ENCODE results near the gene MOGAT3.

MOGAT3 gene

DNA sequence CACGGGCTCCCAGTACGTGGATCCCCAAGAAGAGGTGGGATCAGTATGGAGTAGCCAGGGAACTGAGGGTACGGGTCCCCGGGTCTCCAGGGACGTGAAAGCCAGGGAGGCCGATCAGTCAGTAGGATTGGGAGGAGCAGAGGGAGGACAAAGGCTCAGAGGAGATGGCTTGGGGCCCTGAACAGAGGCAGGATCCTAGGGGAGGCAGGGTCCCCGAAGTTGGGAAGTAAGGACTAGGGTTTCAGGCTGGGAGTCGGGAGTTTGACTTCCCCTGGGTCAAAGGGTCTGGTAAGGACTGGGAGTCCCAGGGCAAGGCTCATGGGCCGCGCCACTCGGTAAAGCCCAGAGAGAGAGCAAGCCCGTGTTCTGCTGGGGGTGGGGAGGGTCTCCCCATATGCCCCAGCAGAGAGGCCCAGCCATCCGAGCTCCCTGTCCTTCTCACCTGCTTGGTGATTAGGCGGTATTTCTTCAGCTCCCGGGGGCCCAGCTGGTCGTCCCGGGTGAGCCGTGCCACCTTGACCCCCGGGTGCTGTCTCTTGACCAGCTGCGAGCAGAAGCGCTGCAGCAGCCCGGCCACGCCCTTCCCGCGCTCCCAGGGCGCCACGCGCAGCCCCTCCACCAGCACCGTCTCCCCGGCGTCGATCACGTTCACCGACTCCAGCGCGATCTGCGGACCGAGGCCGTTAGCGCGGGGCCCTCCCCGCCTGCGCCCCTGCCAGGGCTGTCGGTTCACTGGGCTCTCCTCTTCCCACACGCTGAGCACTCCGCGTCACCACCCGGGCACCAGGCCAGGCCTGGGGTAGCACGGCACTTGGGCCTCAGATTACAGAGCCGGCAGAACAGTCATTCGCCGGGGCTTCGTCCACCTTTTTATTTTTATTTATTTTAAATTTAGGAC, 27.7 kb downstream of the MOGAT3 start:
- FAIRE-seq = peak; percentile 97
- DNase-seq (ENCODE audit: low spot score) = peak; percentile 94

DNA sequence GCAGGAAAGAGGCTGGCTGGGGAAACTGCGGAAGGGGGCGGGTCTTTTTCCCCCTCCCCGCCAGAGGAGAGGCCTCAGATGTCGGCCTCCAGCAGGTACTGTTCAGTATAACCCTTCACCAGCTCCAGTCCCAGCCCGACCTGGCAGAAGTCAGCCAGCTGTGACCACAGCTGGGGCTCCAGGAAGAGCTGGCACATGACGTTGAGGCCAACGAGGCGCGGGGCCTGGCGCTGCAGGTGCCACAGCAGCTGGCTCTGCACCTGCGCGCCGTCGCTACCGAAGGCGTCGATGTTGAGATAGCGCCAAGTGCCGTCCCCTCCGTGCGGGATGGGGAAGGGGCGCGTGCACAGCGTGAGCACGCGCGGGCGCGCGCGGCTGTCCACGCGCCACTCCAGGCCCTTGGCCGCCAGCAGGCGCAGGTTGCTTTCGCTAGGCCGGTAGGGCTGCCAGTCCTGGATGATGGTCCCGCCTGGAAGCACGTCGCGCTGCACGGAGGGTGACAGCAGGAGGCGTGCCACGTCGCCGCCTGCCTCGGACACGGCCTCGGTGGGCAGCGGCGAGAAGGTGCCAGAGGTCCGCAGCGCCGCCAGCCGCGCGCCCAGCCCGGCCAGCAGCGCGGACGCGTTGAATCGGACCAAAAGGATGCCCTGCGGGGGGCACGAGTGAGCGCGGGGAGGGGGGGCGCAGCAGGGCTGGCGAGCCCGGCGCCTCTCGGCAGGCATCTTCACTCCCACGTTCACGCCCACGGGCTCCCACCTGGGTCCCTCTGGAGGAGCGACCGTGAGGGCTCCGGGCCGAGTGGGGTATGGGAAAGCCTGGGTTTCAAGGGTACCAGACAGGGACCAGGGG, 28.6 kb downstream of the MOGAT3 start:
- FAIRE-seq (peak; percentile 58), DNase-seq (ENCODE audit: low spot score) (no peak)

- no peak for FAIRE-seq
- DNase-seq (ENCODE audit: low spot score) = no peak
Observed at GRCh38 chr7:101171442-101171837, 29.4 kb downstream of the MOGAT3 start.

DNA sequence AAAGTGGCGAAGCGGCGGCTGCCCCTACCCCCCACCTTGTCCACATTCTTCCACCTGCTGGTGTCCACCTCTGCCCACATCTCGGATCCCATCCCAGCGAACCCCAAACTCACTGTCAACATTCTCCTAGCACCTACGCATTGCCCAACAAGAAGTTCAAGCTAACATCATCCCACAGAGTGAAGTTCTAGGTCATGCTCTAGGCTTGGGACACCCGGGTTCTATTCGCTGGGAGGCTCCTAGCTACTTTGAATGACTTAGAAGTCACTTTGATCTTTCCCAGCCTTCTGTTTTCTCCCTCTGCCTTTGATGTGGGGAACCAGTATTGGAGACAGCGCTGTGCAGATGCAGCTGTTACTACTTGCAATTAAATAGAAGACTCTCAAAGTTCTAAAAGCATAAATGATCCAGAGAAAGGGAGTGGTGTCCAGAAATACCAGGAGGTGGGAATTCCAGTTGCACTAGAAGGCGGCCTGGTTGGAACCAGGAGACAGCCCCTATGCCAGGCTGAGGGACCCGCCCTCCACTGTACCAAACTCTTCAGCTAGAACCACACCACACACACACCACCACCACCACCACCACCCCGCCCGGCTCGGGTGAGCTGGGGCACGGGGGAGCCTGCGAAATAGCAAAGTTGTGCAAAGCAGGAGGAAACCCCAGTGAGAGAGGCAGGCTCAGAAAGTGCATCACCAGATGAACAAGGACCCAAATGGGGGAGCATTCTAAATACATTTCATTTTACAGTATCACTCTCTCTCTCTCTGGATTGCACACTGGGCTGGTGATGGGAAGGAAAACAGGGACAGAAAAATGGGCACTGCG, 30.0 kb downstream of the MOGAT3 start:
- FAIRE-seq = peak; percentile 20
- no peak for DNase-seq (ENCODE audit: low spot score)

DNA sequence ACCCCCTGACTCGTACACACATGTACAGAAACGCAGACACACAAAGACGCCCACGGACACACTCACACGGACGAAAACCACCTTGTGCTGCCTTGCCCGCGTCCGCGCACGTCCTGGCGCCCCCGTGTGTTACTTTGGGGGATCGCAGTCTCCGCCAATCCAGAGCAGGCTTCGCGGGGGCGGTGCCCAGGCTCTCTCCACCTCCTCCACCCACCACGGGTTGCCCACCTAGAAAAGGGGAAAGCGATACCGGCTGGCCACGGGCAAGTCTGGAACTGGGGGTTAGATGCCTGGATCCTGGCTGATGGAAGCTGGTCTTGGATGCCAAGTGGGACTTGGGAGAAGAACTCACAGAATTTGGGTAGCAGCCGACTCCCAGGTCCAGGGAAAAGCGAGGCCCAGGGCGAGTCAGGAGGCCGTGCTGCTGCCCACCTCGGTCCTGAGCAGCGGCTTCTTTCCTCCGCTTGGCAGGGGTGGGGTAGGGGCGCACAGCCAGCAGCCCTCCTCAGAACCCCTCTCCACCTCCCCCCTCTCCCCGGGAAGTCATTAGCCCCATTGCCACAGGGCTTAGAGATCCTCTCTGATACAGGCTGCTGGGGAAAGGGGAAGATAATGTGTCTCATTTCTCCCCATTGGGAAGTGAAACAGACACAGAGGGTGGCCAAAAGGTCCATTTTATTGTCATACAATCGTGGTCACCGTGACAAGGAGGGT, 30.8 kb downstream of the MOGAT3 start:
- FAIRE-seq = peak; percentile 97
- peak; percentile 87 for DNase-seq (ENCODE audit: low spot score)

DNA sequence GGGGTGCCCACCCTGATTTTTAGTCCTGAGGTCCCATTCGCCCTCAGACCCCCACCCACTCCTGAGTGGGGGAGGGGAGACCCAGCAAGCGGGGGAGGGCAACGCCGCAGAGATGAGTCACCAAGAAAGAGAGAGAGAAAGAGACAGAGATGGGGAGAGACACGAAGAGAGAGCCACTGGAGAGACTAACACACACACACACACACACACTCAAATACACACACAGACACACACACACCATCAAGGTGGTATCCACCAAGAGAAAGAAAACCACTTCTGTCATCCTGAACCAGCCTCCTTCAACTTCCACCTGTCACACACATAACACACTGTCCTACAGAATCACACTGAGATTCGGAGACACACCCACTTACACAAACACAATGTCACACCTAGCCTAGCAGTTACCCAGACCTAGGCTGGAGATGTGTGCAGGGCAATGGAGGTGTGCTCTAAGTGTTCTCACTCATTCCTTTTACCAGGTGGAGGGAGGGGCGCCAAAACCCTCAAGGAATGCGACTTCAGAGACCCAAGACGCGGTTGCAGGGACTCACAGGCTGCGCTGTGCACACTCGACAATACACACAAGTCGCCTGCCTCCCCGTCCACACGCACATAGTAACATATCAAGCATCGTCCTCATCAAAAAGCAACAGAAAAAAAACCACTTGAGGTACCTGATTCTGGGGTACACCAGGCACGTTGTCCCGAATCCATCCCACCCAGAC, 31.6 kb downstream of the MOGAT3 start:
- no peak for FAIRE-seq
- DNase-seq (ENCODE audit: low spot score) = no peak

DNA sequence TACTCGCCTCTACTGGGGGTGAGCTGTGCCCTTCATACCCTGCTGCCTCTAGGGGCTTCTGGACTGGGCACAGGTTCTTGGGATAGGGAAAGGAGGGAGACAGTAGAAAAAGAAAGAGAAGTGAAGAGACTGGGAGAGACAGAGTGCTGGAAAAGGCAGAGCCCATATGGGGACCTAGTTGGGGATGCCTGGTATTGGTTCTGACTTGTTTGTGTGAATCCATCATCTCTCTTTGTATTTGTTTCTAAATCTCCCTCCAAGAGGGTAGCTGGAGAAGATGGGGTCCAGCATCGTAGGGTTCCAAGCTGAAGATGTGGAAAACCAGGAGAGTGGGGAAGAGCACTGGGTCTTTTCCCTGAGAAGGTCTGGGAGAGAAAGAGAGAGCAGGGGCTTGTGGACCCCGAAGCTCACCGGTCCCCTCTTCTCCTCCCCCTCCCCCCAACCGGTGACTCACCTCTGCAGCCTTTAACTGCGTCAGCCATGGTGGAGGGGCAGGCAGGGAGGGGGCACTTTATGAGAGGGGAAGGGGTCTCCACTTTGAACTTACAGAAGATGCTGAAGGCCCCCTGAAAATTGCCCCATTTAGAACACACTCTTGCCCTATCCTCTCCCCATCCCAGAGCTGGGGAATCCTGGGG, 32.3 kb downstream of the MOGAT3 start:
- FAIRE-seq (peak; percentile 70), DNase-seq (ENCODE audit: low spot score) (no peak)

DNA sequence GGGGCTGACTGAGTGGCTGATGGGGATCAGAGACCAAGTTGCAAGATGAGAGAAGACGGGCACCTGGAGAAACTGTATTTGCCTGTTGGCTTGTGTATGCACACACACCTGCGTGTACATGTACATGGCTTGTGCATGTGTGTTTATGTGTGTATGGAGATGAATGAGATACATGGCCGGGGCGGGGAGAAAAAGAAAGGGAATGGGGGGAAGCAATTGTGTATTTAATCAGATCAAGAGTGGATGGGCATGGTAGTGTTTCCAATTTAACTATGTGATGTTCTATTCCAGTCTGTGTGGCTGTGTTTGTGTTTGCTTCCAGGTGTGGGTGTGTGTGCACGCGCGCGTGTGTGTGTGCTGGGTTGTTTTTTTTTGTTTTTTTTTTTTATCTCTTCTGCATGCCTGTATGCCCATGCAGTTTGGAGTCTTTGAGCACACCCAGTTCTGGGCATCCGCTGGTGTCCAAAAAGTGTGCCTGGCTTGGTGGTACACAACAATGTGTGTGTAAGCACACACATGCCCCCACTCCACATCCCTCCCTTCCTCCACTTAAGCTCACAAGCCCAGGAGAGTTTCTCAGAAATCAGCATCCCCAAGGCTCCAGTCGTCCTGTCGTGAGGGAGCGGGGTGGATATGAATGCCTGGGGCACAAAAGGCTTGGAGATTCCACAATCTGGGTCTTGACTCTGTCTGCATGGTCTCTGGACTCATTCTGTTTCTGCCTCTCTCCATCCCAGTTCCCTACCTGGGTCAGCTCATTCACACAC, 33.0 kb downstream of the MOGAT3 start:
- DNase-seq (ENCODE audit: low spot score) (no peak), FAIRE-seq (peak; percentile 92)

DNA sequence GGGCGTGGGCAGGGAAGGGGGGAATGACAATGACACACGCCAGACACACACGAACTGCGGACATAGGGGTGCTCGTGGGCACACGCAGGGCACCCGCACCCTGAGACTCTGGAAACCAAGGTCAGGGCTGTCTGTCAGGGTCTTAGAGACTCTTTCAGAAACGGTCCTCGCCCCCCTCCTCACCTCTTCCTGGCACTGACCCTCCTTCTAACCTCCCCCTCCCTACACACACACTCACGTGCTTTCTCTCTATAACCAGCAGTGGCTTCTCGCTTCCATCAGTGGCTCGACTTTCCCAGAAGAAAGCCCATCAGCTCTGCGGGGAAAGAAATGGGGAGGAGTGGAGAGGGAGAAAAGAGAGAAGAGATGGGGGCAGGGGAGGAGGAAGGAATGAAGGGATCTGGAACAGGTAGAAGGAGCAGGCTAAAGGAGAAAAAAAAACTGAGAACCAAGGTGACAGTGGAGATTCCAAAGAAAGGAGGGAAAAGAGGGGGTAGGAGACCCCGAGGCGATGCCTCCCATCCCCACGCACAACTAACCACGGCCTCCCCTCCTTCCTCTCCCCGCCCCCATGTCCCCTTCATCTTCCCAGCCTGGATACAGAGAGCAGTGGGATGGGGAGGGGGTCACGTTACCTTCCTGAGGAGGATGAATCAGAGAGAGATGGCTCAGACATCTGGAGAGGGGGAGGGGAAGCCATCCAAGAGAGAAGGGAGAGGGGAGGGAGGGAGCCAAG, 33.8 kb downstream of the MOGAT3 start:
- FAIRE-seq (peak; percentile 97), DNase-seq (ENCODE audit: low spot score) (peak; percentile 79)

DNA sequence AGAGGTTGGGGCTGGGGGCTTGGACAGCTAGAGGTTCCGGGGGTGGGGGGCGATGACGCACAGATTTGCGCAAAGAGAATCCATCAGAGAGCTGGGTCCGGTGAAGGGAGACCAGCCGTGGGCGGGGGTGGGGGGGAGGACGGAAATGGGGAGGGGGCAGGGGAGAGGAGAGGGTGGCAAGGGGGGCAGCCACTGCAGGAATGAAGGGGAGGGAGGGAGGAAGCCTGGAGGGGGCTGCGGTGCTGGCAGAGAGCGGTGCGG, 34.3 kb downstream of the MOGAT3 start:
- DNase-seq (ENCODE audit: low spot score) (peak; percentile 57), FAIRE-seq (no peak)

DNA sequence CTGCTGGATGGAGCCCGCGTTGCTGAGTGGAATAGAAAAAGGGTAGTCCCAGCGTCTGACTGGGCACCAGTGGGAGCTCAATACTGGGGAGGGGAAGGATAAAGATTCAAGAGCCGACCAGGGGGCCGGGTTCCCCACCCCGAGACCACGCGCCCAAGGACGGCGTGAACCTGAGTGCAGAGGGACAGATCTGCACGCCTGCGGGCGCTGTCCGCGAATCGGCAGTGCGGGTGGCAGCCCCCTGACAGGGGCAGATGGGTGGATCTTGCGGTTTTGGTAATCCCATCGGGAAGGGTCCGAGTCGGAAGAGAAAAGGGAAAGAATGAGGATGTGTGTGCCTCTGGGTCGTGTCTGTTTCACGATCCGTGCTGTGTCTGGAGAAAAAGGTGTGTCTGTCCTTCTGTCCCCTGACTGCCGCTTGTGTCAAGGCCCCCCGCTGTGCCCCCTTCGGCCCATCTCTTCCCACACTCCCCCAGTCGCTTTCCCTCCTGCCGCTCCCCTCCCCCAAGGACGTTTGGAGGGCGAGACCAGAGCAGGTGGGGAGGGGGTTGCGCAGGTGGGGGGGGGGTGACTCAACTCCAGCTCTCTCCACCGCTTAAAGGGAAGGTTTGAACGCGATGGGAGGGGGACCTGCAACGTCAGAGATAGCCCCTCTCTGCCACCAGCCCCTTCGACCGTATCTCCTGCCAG, 34.7 kb downstream of the MOGAT3 start:
- no peak for FAIRE-seq
- DNase-seq (ENCODE audit: low spot score) = no peak

- FAIRE-seq (peak; percentile 96), DNase-seq (ENCODE audit: low spot score) (peak; percentile 100)
Observed at GRCh38 chr7:101165075-101165957, 35.5 kb downstream of the MOGAT3 start, which contains the start of gene VGF. TSS of gene VGF (minus strand) at chr7:101165569. CDS start at chr7:101164843, 726 bp downstream.

- DNase-seq (ENCODE audit: low spot score) (peak; percentile 73), FAIRE-seq (peak; percentile 56)
Observed at GRCh38 chr7:101164071-101164840, 36.6 kb downstream of the MOGAT3 start.

DNA sequence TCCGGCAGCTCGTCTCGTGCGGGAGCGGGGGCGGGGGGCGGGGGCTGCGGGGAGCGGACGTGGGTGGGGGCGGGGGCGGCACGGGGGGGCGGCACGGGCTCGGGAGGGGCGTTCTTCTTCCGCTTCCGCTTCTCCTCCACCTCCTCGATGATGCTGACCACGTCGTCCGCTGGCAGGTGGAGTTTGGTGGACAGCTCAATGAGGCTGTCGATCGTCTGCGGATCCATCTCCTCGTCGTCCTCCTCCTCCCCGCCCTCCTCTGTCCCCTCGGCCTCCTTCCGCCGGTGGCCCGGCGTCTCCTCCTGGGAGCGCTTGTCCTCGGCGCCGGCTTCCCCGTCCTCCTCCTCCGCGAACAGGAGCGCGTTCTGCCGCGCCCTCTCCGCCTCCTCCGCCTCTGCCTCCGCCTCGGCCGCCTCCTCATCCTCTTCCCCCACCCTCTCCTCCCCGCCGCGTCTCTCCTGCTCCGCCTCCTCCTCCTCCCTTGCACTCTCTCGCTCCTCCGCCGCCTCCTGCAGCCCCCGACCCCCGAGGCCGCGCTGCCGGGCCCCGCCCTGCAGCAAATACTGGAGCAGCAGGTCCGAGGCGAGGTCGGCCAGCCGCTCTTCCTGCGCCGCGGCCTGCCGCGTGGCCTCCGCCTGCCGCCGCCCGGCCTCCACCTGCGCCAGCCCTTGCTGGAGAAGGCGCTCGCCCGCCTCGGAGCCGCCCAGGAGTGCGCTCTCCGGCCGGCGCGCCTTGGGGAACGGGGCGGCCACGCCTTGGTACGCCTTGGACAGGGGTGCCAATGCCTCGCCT, 37.4 kb downstream of the MOGAT3 start:
- DNase-seq (ENCODE audit: low spot score) = peak; percentile 67
- peak; percentile 88 for FAIRE-seq
